IMR-90 (cell line): ENCODE measurements around the gene CCDC38. TPM values are rescaled to one million over a fixed set of nuclear protein-coding genes. Genes with fewer than 3 reads are reported as not detected.

ENCODE experiments used
- ATAC-seq: fragments of 200-7000 bp; cut with Tn5 transposase; 2 replicates; pipeline ENCODE4 v1.9.1; 2020; ENCODE audit warnings: low read depth, mild to moderate bottlenecking, moderate library complexity
- BruUV-seq: library from RNA; stranded (reverse); fragments of 400-500 nt; replicated peaks from 2 replicates; lab custom pipeline; 2021; lab: Mats Ljungman, UMichigan
- CTCF ChIA-PET: fragments of 300-600 bp; formaldehyde crosslinking; extraction: SDS; loops from one replicate; lab custom pipeline; 2021; ENCODE audit warnings: antibody characterized with exemption; lab: Yijun Ruan, JAX
- POLR2A ChIA-PET: fragments of 300-600 bp; sonication (Branson Sonifier 250); formaldehyde crosslinking; loops from one replicate; lab custom pipeline; 2022; ENCODE audit warnings: antibody characterized with exemption; ENCODE audit not compliant: unreplicated experiment; lab: Charles Lee
- DNase-seq: peaks from one replicate; pipeline ENCODE4 v3.0.0; 2013
- H2AFZ ChIP-seq: replicated peaks from 2 replicates; pipeline ENCODE3; 2013; ENCODE audit warnings: low read length, mild to moderate bottlenecking; ENCODE audit not compliant: poor library complexity
- H2AK5ac ChIP-seq: 2 replicates; pipeline ENCODE4 v1.6.1; 2013; ENCODE audit warnings: low read depth, low read length, inconsistent platforms
- H2AK9ac ChIP-seq: replicated peaks from 2 replicates; pipeline ENCODE3; 2013; ENCODE audit warnings: mild to moderate bottlenecking, low read depth, low read length, moderate library complexity; ENCODE audit not compliant: poor library complexity
- H2BK120ac ChIP-seq: 2 replicates; pipeline ENCODE4 v1.6.1; 2013; ENCODE audit warnings: low read depth, low read length, inconsistent platforms
- H2BK15ac ChIP-seq: 3 replicates; pipeline ENCODE4 v1.6.1; 2013; ENCODE audit warnings: low read depth, low read length, inconsistent platforms
- H2BK20ac ChIP-seq: 2 replicates; pipeline ENCODE4 v1.6.1; 2013; ENCODE audit warnings: low read depth, mild to moderate bottlenecking, inconsistent platforms, low read length, moderate library complexity
- H2BK5ac ChIP-seq: 2 replicates; pipeline ENCODE4 v1.6.1; 2013; ENCODE audit warnings: mild to moderate bottlenecking, low read depth, low read length, inconsistent platforms; ENCODE audit not compliant: poor library complexity, severe bottlenecking
- H3K14ac ChIP-seq: replicated peaks from 2 replicates; pipeline ENCODE4 v1.6.1; 2013; ENCODE audit warnings: low read depth, low read length, inconsistent platforms
- H3K18ac ChIP-seq: 2 replicates; pipeline ENCODE4 v1.6.1; 2013; ENCODE audit warnings: low read depth, low read length, control low read depth
- H3K23ac ChIP-seq: 2 replicates; pipeline ENCODE4 v1.6.1; 2013; ENCODE audit warnings: low read depth, low read length, inconsistent platforms
- H3K27ac ChIP-seq: 2 replicates; pipeline ENCODE4 v1.5.1; 2013; ENCODE audit warnings: mild to moderate bottlenecking, control low read depth, low read length; ENCODE audit not compliant: insufficient read depth
- H3K27me3 ChIP-seq: 2 replicates; pipeline ENCODE4 v1.6.1; 2013; ENCODE audit warnings: low read length; ENCODE audit not compliant: control insufficient read depth, insufficient read depth
- H3K36me3 ChIP-seq: 2 replicates; pipeline ENCODE4 v1.6.1; 2013; ENCODE audit warnings: low read length, mixed read lengths; ENCODE audit not compliant: control insufficient read depth, insufficient read depth
- H3K4ac ChIP-seq: 2 replicates; pipeline ENCODE4 v1.6.1; 2013; ENCODE audit warnings: low read depth, low read length, inconsistent platforms
- H3K4me1 ChIP-seq: 2 replicates; pipeline ENCODE4 v1.6.1; 2013; ENCODE audit warnings: low read length, mixed read lengths; ENCODE audit not compliant: control insufficient read depth, insufficient read depth
- H3K4me2 ChIP-seq: 2 replicates; pipeline ENCODE4 v1.6.1; 2013; ENCODE audit warnings: low read depth, mild to moderate bottlenecking, control low read depth, low read length, moderate library complexity
- H3K4me3 ChIP-seq: 2 replicates; pipeline ENCODE4 v1.5.1; 2013; ENCODE audit warnings: low read depth, mild to moderate bottlenecking, control low read depth, low read length, moderate library complexity; ENCODE audit not compliant: insufficient read depth
- H3K56ac ChIP-seq: 2 replicates; pipeline ENCODE4 v1.6.1; 2013; ENCODE audit warnings: low read length, inconsistent platforms; ENCODE audit not compliant: insufficient read depth; ENCODE audit errors: extremely low read depth
- H3K79me1 ChIP-seq, 2 experiments: 2 replicates each; pipeline ENCODE4 v1.6.1; 2013; ENCODE audit warnings: low read length in 2 of 2, inconsistent platforms in 1 of 2, low read depth in 1 of 2
- H3K9ac ChIP-seq: 2 replicates; pipeline ENCODE4 v1.6.1; 2013; ENCODE audit warnings: low read depth, low read length, control low read depth
- H3K9me1 ChIP-seq: 2 replicates; pipeline ENCODE4 v1.6.1; 2013; ENCODE audit warnings: low read length, inconsistent platforms; ENCODE audit not compliant: insufficient read depth
- H3K9me3 ChIP-seq: 2 replicates; pipeline ENCODE4 v1.6.1; 2013; ENCODE audit warnings: low read length; ENCODE audit not compliant: control insufficient read depth, insufficient read depth
- H4K20me1 ChIP-seq: 2 replicates; pipeline ENCODE4 v1.6.1; 2013; ENCODE audit warnings: low read length, inconsistent platforms; ENCODE audit not compliant: insufficient read depth
- H4K5ac ChIP-seq: 2 replicates; pipeline ENCODE4 v1.6.1; 2013; ENCODE audit warnings: mild to moderate bottlenecking, low read depth, low read length, control low read depth
- H4K8ac ChIP-seq, 2 experiments: 2 replicates each; pipeline ENCODE4 v1.6.1; 2013; ENCODE audit warnings: low read depth in 2 of 2, low read length in 2 of 2, control low read depth in 1 of 2, inconsistent platforms in 1 of 2
- H4K91ac ChIP-seq: 2 replicates; pipeline ENCODE4 v1.6.1; 2013; ENCODE audit warnings: low read depth, low read length, inconsistent platforms; ENCODE audit not compliant: insufficient read depth
- RFX5 ChIP-seq: IDR thresholded peaks from 2 replicates; pipeline ENCODE4 v1.8.0; 2012; ENCODE audit warnings: low read depth, mild to moderate bottlenecking, low read length, moderate library complexity
- dilution Hi-C: fragments of 300-500 bp; cut with HindIII; formaldehyde crosslinking; loops from one replicate; pipeline ENCODE4 v1.14.3; 2018; ENCODE audit warnings: low sequenced_read_pairs; ENCODE audit not compliant: unreplicated experiment
- in situ Hi-C: fragments of 300-500 bp; cut with MboI; formaldehyde crosslinking; loops from 3 replicates; pipeline ENCODE4 v1.14.3; 2019; ENCODE audit warnings: low sequenced_read_pairs, inconsistent platforms, mixed read lengths
- intact Hi-C: fragments of 100-400 bp; cut with micrococcal nuclease; formaldehyde crosslinking; loops from 2 replicates; pipeline ENCODE4 v1.10.0; 2022
- polyA plus RNA-seq, 3 experiments: library from polyadenylated mRNA; depleted of rRNA; stranded (reverse); fragments of >200 nt; gene quantifications; 2 replicates each; pipeline ENCODE4 v1.2.3, GENCODE V29; 2012; ENCODE audit warnings: low replicate concordance in 1 of 3
- total RNA-seq: library from RNA; depleted of rRNA; stranded (reverse); fragments of >200 nt; gene quantifications from 2 replicates; pipeline ENCODE4 v1.2.3, GENCODE V29; 2012

Gene CCDC38
- total and polyA plus RNA-seq, 2 of the 4 experiments (the other 2 are of a cell fraction): not detected

GRCh38 chr12:95908573-95908972 is 33.8 kb downstream of the CCDC38 start:
- H3K36me3 ChIP-seq: no peaks in the 10 kb centered on the region
- peak; percentile 52 for DNase-seq
- H3K56ac ChIP-seq: no peak overlapping the region
- H3K4me1 ChIP-seq: no peaks in the 10 kb centered on the region
- dilution Hi-C loops: no loop called here
- CTCF ChIA-PET: interaction anchor here (0.6 kb wide), 1 partner anchor 65 kb away, joined by 4 read pairs; no protein-coding TSS in a partner anchor
- H3K4ac ChIP-seq: no peak overlapping the region
- in situ Hi-C loops: no loop called here
- peak; percentile 59; the same call in 1 of the 2 replicates for ATAC-seq
- TF ChIP-seq RFX5: no peak
- H3K23ac ChIP-seq: no peak overlapping the region
- H3K9ac ChIP-seq: no peak overlapping the region
- intact Hi-C loops: no loop called here
- H2BK120ac ChIP-seq: no peak overlapping the region
- H4K20me1 ChIP-seq: no peaks in the 10 kb centered on the region
- no peak overlapping the region for H2BK20ac ChIP-seq
- POLR2A ChIA-PET: no interaction called here
- no TSS peak for BruUV-seq
- H2BK5ac ChIP-seq: no peak overlapping the region
- no peaks in the 10 kb centered on the region for H3K9me1 ChIP-seq
- no peak overlapping the region for H2AK9ac ChIP-seq
- H4K5ac ChIP-seq: no peak overlapping the region
- no peak overlapping the region for H2AFZ ChIP-seq
- no peaks in the 10 kb centered on the region for H3K79me1 ChIP-seq
- no peak overlapping the region for H3K27ac ChIP-seq
- H3K18ac ChIP-seq: no peak overlapping the region
- H3K14ac ChIP-seq: no peak overlapping the region
- peaks cover 3% of the 10 kb centered on the region; the same call in 1 of the 2 replicates for H3K27me3 ChIP-seq
- H4K8ac ChIP-seq: no peak overlapping the region
- H2AK5ac ChIP-seq: no peak overlapping the region
- no peak overlapping the region for H4K91ac ChIP-seq
- H2BK15ac ChIP-seq: no peak overlapping the region
- no peaks in the 10 kb centered on the region for H3K9me3 ChIP-seq
- no peak overlapping the region for H3K4me3 ChIP-seq
- H3K4me2 ChIP-seq: no peak overlapping the region
